Prostate gland (tissue), 2 donors: ENCODE measurements around the gene EIF3F.

Experiments
- CTCF ChIP-seq, 4 experiments: fragments of 200-600 bp in 2 of 4; fragments of 450-650 bp in 2 of 4; sonication (generic) in 2 of 4; IDR thresholded peaks; 1 replicate in 3 of 4; 2 replicates in 1 of 4; pipeline ENCODE4 v1.5.1; 2016 to 2019; ENCODE audit warnings: antibody characterized with exemption in 4 of 4, mild to moderate bottlenecking in 2 of 4, moderate library complexity in 2 of 4
- POLR2AphosphoS5 ChIP-seq: sonication (generic); formaldehyde crosslinking; IDR thresholded peaks from one replicate; pipeline ENCODE4 v1.6.1; 2017; ENCODE audit warnings: antibody characterized with exemption

GRCh38 chr11:8015753-8016239 lies 28.7 kb downstream of the EIF3F start:
- TF ChIP-seq CTCF (IDR thresholded peaks at IDR 0.05) (no peak), POLR2AphosphoS5 (no peak)
